GM21526 (cell line): ENCODE results near the gene OR5L2.
"Not testable (repeated sequence)": the region's sequence is repeated elsewhere in the genome, so short reads cannot be mapped to it uniquely, and the experiment has no call there.

Experiments used
- ATAC-seq: cut with Tn5 transposase; IDR thresholded peaks from one replicate; pipeline ENCODE4 v1.9.1; 2021; ENCODE audit warnings: moderate library complexity; ENCODE audit not compliant: unreplicated experiment, low FRiP score

The OR5L2 gene

GRCh38 chr11:55826919-55827318, at the start of gene OR5L2:
Gene OR5L2 (plus strand): TSS chr11:55827219. CDS start chr11:55827219, 0 bp downstream.
- ATAC-seq = no peak

GRCh38 chr11:55791606-55792005, 35.4 kb upstream of the OR5L2 start:
- ATAC-seq = no peak

- no peak for ATAC-seq
These were observed 33.7 kb upstream of the OR5L2 start for GRCh38 chr11:55793321-55793720.

GRCh38 chr11:55795256-55795655, 31.8 kb upstream of the OR5L2 start, which contains the start of gene OR5D14:
Gene OR5D14 (plus strand): TSS chr11:55795556. CDS start chr11:55795556, 0 bp downstream.
- no peak for ATAC-seq

- ATAC-seq = no peak
These were observed 20.8 kb upstream of the OR5L2 start for GRCh38 chr11:55806248-55806647.

- ATAC-seq = no peak
These were observed 16.0 kb upstream of the OR5L2 start, which contains the start of gene OR5L1 for GRCh38 chr11:55811067-55811466. Gene OR5L1 (plus strand): TSS chr11:55811367. CDS start chr11:55811467, 100 bp downstream.

GRCh38 chr11:55819330-55819729, 7.7 kb upstream of the OR5L2 start, which contains the start of gene OR5D18:
Gene OR5D18 (plus strand): TSS chr11:55819630. CDS start chr11:55819630, 0 bp downstream.
- no peak for ATAC-seq

- no peak for ATAC-seq
These were observed 11.4 kb downstream of the OR5L2 start, which contains the start of gene OR5D16 for GRCh38 chr11:55838452-55838851. Gene OR5D16 (plus strand): TSS chr11:55838752. CDS start chr11:55838752, 0 bp downstream.

- ATAC-seq = no peak
These were observed 20.4 kb downstream of the OR5L2 start for GRCh38 chr11:55847453-55847852.

- ATAC-seq = no peak
These were observed 22.0 kb downstream of the OR5L2 start for GRCh38 chr11:55849037-55849436.

- no peak for ATAC-seq
These were observed 25.1 kb downstream of the OR5L2 start for GRCh38 chr11:55852141-55852540.

- no peak for ATAC-seq
These were observed 27.7 kb downstream of the OR5L2 start for GRCh38 chr11:55854704-55855103.

GRCh38 chr11:55867354-55867753, 40.3 kb downstream of the OR5L2 start:
- ATAC-seq = not testable (repeated sequence)

GRCh38 chr11:55872731-55873130, 45.7 kb downstream of the OR5L2 start:
- ATAC-seq = not testable (repeated sequence)

GRCh38 chr11:55873146-55873545, 46.1 kb downstream of the OR5L2 start:
- not testable (repeated sequence) for ATAC-seq
